Measurements from ENCODE around the gene CPZ. TPM values are rescaled to one million over a fixed set of nuclear protein-coding genes. Genes with fewer than 3 reads are reported as not detected.

Gene CPZ
- total and polyA plus RNA-seq, 2 experiments from 2014 or later: 24.6 to 37.3 TPM

GRCh38 chr4:8656711-8657380, 64.3 kb downstream of the CPZ start (continued):
- TF ChIP-seq ZNF462 (CRISPR knock-in tag; IDR thresholded peaks at IDR 0.05) (no peak), POLR2AphosphoS5 (IDR thresholded peaks at IDR 0.05; ENCODE audit: low read depth) (no peak), NANOG (IDR thresholded peaks at IDR 0.05; ENCODE audit: borderline replicate concordance) (no peak)

GRCh38 chr4:8657381-8658088, 65.0 kb downstream of the CPZ start:
- H3K4me2 ChIP-seq: no peak overlapping the region
- no peaks in the 10 kb centered on the region for H3F3A ChIP-seq (replicated peaks; ENCODE audit: low read depth)
- no peaks in the 10 kb centered on the region for H3K9me2 ChIP-seq (ENCODE audit: insufficient read depth)
- H3K36me3 Mint-ChIP-seq (ENCODE audit: low read depth): no peaks in the 10 kb centered on the region
- H3K27me3 ChIP-seq (ENCODE audit: insufficient read depth): no peaks in the 10 kb centered on the region
- no peak overlapping the region for H3K27ac Mint-ChIP-seq
- H3K27me3 Mint-ChIP-seq (ENCODE audit: insufficient read depth, low read depth, poor library complexity): peaks cover 2% of the 10 kb centered on the region
- H4K20me1 ChIP-seq (replicated peaks; ENCODE audit: insufficient read depth): no peaks in the 10 kb centered on the region
- H3K36me3 ChIP-seq (ENCODE audit: insufficient read depth): no peaks in the 10 kb centered on the region
- ATAC-seq: no peak
- no peak overlapping the region for H3K4me3 ChIP-seq
- H3K27ac ChIP-seq (ENCODE audit: low read depth): no peak overlapping the region
- peaks cover 3% of the 10 kb centered on the region; the same call in 1 of the 3 replicates for H3K4me1 Mint-ChIP-seq
- no peaks in the 10 kb centered on the region; the same call in 2 of the 3 replicates for H3K9me3 Mint-ChIP-seq
- no peaks in the 10 kb centered on the region for H3K79me2 ChIP-seq (replicated peaks; ENCODE audit: insufficient read depth)
- no peak overlapping the region for H3K4me3 Mint-ChIP-seq
- DNase-seq (ENCODE audit: low spot score): no peak
- no peak overlapping the region for H2AFZ ChIP-seq
- H3K4me1 ChIP-seq (ENCODE audit: insufficient read depth): no peaks in the 10 kb centered on the region
- TF ChIP-seq ETS1 (IDR thresholded peaks at IDR 0.05) (no peak), ZNF331 (CRISPR knock-in tag; IDR thresholded peaks at IDR 0.05; ENCODE audit: low read depth) (no peak), CREB1 (CRISPR knock-in tag; IDR thresholded peaks at IDR 0.05; ENCODE audit: low read depth) (no peak), NANOG (IDR thresholded peaks at IDR 0.05; ENCODE audit: borderline replicate concordance) (no peak), CTCF (conservative IDR thresholded peaks at IDR 0.05; ENCODE audit: low read depth in 2 of 2) (no peak), EZH2phosphoT487 (IDR thresholded peaks at IDR 0.05; ENCODE audit: unreplicated experiment) (no peak), POLR2AphosphoS5 (IDR thresholded peaks at IDR 0.05; ENCODE audit: low read depth) (no peak), ZNF114 (CRISPR knock-in tag; IDR thresholded peaks at IDR 0.05) (no peak), EZH2 (IDR thresholded peaks at IDR 0.05; ENCODE audit: low read depth, unreplicated experiment) (no peak)

All from GM23338 (cell line).